ENCODE data around the gene TRIM8.

GRCh38 chr10:102646610-102647442 is 2.5 kb downstream of the TRIM8 start:
- no peak for TF ChIP-seq CTCF (IDR thresholded peaks at IDR 0.05)
- no peak for TF ChIP-seq POLR2A (IDR thresholded peaks at IDR 0.05)
- TF ChIP-seq POLR2AphosphoS5 (IDR thresholded peaks at IDR 0.05) = no peak

Data from prostate gland (tissue), 2 donors.